Measurements from ENCODE around the gene E4F1. TPM values are rescaled to one million over a fixed set of nuclear protein-coding genes. Genes with fewer than 3 reads are reported as not detected.
"Not testable (repeated sequence)": the region's sequence is repeated elsewhere in the genome, so short reads cannot be mapped to it uniquely, and the experiment has no call there.

The E4F1 gene
- total and polyA plus RNA-seq, 5 experiments from 2014 or later = 8.7 to 41.2 (median 19.2) TPM

DNA sequence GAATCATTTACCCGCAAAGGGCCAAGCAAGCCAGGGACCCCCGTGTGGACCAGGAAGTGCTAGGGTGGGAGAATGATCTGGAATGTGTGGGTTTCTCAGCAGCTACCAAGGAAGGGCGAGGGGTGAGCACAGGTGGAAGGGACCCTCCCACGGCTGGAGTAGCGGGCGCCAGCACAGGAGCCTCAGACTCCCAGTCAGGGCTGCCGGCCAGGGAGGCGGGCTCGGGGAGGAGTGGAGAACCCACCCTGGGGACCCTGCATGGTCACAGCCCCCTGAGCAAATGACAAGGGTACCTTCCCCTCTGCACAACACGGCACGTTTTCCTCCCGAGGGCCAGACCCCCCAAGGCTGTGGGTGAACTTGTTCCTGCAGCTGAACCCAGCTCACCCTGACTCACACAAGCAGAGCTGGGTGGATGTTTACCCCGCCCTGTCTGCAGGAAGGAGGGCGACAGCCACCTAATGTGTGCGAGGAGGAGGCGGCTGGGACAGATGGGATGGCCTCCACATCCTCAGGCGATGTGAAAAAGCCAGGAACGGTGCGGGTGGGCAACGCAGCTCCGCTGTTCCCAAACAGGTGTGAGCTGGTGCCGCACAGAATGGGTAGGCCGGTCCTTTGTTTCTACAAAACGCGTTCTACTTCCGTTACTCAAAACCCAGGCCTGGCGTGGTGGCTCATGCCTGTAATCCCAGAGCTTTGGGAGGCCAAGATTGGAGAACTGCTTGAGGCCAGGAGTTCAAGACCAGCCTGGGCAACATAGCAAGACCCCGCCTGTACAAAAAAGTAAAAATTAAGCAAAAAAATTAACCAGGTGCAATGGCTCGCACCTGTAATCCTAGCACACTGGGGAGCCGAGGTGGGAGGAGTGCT lies 21.8 kb downstream of the E4F1 start:
- H3K27me3 Mint-ChIP-seq = no peaks in the 10 kb centered on the region
- peaks cover 0 to 3% (median under 1%) of the 10 kb centered on the region in 4 donors for H3K4me1 Mint-ChIP-seq
- ATAC-seq = no peak

DNA sequence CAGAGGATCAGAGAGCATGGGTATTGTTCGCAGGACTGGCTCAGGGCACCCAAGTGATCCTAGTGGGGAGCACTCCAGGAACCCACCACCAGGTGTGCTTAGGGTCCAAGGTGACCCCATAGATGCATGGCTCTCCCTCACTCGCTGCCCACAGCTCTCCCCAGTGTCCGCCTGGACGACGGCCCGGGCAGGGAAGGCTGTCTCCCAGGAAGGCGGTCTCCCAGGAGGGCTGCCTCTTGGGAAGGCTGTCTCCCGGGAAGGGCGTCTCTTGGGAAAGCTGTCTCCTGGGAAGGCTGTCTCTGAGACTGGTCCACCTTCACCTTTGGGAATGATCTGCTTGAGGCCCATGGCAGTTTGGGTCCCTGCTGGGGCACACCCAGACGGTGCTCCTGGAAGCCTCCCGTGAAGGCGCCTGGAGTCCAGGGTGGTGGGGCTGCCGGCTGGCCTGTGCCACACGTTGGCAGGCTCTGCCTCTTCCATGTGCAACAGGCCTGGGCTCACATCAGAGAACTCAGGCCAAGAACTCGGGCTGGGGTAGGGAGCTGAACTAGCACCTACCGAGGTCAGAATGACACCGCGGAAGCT lies 23.0 kb downstream of the E4F1 start:
- H3K9me3 Mint-ChIP-seq = no peaks in the 10 kb centered on the region
- H3K27me3 Mint-ChIP-seq = peaks cover 0 to 1% (median 0%) of the 10 kb centered on the region in 5 donors
- POLR2A ChIA-PET = interaction anchor here (0.9 to 1.4 kb wide), 2 partner anchors 32 to 91 kb away, joined by 3 read pairs; partner anchors contain the start of genes PGP and TRAF7
- no peak overlapping the region for H3K4me3 Mint-ChIP-seq
- H3K4me1 Mint-ChIP-seq = peaks cover 0 to 9% (median 5%) of the 10 kb centered on the region in 4 donors
- DNase-seq (no peak), ATAC-seq (no peak)
- H3K27ac Mint-ChIP-seq = no peak overlapping the region
- H3K36me3 Mint-ChIP-seq = peaks cover 0 to 3% (median 0%) of the 10 kb centered on the region in 3 donors

More for the DNA sequence above, 21.8 kb downstream of the E4F1 start:
- Mint-ChIP-seq H3K27ac (peak overlapping the region in 1 of 10 donors; percentile 34), H3K9me3 (no peaks in the 10 kb centered on the region), H3K4me3 (no peak overlapping the region), H3K36me3 (peaks cover 0 to 3% (median 0%) of the 10 kb centered on the region in 3 donors)
- DNase-seq = peak in 1 of 10 donors; percentile 56
- POLR2A ChIA-PET = no interaction called here

DNA sequence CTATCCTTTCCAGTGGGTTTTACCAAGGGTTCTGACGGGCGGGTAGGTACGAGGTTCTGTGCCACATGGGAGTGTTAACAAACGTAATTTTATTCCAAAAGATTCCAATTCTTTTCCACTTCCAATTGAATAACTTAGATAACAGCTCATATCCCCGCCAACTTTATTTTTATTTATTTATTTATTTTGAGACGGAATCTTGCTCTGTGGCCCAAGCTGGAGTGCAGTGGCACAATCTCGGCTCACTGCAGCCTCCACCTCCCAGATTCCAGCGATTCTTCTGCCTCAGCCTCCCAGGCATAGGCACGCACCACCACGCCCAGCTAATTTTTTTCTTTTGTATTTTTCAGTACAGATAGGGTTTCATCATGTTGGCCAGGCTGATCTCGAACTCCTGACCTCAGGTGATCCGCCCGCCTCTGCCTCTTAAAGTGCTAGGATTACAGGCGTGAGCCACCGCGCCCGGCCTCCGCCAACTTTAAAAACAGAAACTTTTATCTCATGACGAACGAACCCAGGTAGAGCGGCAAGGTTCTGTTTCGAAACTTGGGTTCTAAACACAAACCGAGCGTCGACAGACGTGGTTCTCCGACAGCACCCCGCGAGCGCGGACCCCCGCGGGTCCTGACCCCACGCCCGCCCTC lies 27.4 kb downstream of the E4F1 start:
- Mint-ChIP-seq H3K27ac (peak overlapping the region; percentile 72 to 95 (median 92)), H3K36me3 (peaks cover 0 to 29% (median 12%) of the 10 kb centered on the region in 3 donors), H3K27me3 (peaks cover 0 to 1% (median 0%) of the 10 kb centered on the region in 5 donors), H3K9me3 (no peaks in the 10 kb centered on the region), H3K4me1 (peaks cover 0 to 16% (median 5%) of the 10 kb centered on the region in 4 donors), H3K4me3 (peak overlapping the region; percentile 82 to 90 (median 86))
- ATAC-seq = no peak
- POLR2A ChIA-PET = interaction anchor here (0.7 to 3.5 kb wide), 15 partner anchors 12 to 949 kb away, joined by 3 to 31 read pairs (median 5); partner anchors contain the start of genes MLST8, PGP, RNPS1 and RPS2
- peak in 5 of 10 donors; percentile 27 to 46 (median 36) for DNase-seq

DNA sequence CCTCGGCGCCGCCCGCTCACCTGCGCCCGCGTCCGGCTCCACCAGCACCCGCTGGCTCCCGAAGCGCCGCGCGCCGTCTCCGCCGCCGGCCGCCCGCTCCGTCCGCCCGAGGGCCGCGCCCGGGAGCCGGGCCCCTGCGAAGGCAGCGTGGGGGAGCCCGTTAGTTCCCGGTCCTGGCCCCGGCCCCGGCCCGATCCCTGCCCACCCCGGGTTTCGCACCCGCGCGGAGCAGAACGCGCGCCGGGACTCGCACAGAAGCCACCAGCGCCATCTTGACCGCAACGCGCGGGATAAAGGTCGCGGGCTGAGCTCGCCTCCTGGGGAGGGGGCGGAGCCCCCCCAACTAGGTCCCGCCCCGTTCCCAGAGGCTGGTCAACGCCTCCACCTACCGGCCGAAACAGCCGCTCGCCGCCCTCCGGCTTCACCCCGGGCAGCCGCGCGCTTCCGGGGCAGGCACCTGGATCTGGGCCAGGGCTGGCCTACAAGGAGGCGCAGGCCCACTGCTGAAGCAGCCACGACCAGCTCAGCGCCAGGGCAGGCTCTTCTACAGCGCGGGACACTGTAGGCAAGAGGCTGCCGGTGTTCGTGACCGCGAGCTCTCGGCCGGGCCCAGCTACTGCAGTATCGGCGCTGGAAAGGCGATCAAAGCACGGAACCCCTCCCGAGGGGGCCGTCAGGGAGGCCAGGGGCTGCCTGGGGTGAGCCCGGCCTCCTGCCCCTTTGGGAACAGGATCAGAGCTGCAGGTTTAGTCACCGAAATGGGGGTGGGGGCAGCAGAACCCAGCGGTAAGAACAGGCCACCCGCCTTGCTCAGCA lies 28.1 kb downstream of the E4F1 start, which contains the start of gene ECI1:
Gene ECI1 (minus strand): TSS at position 292 of the 816 bp plus-strand sequence. CDS start 21 bp downstream, at position 271.
- peak within 1 kb of the TSS; percentile 82 to 95 (median 92) for H3K27ac Mint-ChIP-seq
- H3K9me3 Mint-ChIP-seq = no peaks in the 10 kb centered on the region
- POLR2A ChIA-PET = interaction anchor here (0.5 to 3.5 kb wide), 21 partner anchors 11 to 286 kb away, joined by 3 to 31 read pairs (median 4); partner anchors contain the start of genes E4F1, MLST8, PGP and RNPS1
- H3K4me3 Mint-ChIP-seq = peak within 1 kb of the TSS; percentile 82 to 90 (median 86)
- H3K36me3 Mint-ChIP-seq = peaks cover 0 to 36% (median 12%) of the 10 kb centered on the region in 3 donors
- ATAC-seq (peak; percentile 76 to 83), DNase-seq (peak; percentile 40 to 85 (median 66))
- peaks cover 0 to 16% (median 6%) of the 10 kb centered on the region in 4 donors for H3K4me1 Mint-ChIP-seq
- peaks cover 0 to 1% (median 0%) of the 10 kb centered on the region in 5 donors for H3K27me3 Mint-ChIP-seq

DNA sequence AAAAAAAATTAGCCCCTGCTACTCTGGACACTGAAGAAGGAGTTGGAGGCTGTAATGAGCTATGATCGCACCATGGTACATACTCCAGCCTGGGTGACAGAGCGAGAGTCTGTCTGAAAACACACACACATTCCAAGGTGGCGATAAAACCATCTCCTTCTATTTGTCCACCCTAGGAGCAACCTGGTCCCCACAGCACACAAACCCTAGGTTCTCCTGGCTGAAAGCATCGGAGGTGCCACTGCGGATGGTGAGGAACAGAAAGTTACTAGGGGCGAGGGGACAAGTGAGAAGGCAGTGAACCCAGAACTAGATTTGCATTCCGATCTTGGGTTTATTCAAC lies 29.4 kb downstream of the E4F1 start:
- peaks cover 0 to 16% (median 7%) of the 10 kb centered on the region in 4 donors for H3K4me1 Mint-ChIP-seq
- peaks cover 0 to 1% (median 0%) of the 10 kb centered on the region in 5 donors for H3K27me3 Mint-ChIP-seq
- POLR2A ChIA-PET = interaction anchor here (0.6 to 3.5 kb wide), 6 partner anchors 9 to 269 kb away, joined by 3 to 31 read pairs (median 6); partner anchors contain the start of genes GFER, PGP and RNPS1
- H3K9me3 Mint-ChIP-seq = no peaks in the 10 kb centered on the region
- DNase-seq (no peak), ATAC-seq (no peak)
- H3K27ac Mint-ChIP-seq = peak overlapping the region; percentile 33 to 91 (median 66)
- H3K36me3 Mint-ChIP-seq = peaks cover 0 to 47% (median 13%) of the 10 kb centered on the region in 3 donors
- peak overlapping the region in 6 of 10 donors; percentile 1 to 82 (median 45) for H3K4me3 Mint-ChIP-seq

DNA sequence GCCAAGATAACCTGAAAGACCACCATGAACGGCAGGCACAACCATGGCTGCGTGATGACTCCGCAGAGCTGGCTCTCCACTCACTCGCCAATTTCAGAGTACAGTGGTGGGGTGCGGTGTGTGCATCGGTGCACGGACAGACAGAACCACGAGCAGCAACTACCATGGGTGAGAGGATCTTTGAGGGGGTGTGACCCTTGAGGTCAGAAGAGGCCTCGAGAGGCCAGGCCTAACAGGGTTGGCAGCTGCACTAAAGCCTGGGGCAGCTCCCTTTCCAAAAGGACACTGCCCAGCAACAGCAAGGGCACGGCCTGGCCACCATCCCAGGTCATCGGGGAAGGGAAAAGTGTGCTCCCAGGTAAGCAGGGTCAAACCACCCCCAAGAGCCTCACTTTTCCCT lies 29.9 kb downstream of the E4F1 start:
- H3K4me1 Mint-ChIP-seq = peaks cover 0 to 16% (median 7%) of the 10 kb centered on the region in 4 donors
- H3K27me3 Mint-ChIP-seq = peaks cover 0 to 1% (median 0%) of the 10 kb centered on the region in 5 donors
- POLR2A ChIA-PET = interaction anchor here (0.6 to 1.2 kb wide), 4 partner anchors 15 to 242 kb away, joined by 3 to 6 read pairs (median 4); partner anchors contain the start of genes PGP and RNPS1
- ATAC-seq (no peak), DNase-seq (no peak)
- no peaks in the 10 kb centered on the region for H3K9me3 Mint-ChIP-seq
- peaks cover 0 to 53% (median 13%) of the 10 kb centered on the region in 3 donors for H3K36me3 Mint-ChIP-seq
- H3K4me3 Mint-ChIP-seq = peak overlapping the region in 3 of 10 donors; percentile 1 to 50 (median 40)
- peak overlapping the region; percentile 31 to 91 (median 66) for H3K27ac Mint-ChIP-seq

DNA sequence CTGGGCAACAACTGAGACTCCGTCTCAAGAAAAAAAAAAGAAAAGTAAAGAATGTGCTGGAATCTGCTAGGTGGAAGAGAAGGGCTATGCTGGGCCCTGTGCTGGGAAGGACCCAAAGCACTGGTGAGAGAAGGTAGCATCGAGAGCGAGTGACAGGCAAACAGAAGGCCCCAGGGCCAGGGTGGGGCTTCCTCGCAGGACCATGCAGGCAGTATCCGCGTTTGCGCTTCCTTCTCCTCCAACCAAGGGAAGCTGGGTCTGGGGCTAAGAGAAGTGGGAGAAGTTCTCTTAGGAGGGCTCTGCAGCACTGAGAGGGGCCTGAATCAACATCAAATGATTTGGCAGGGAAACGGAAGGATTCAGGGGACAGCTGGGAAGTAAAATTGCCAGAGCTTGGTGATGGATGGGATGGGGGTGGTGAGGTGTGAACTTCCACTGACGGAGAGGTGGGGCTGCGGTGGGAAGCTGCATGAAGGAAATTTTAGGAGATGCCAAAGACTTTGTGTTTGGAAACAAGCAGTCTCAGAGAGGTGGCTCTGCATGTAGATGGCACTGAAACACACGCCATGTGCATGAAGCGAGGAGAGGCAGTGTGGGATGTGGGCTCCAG lies 33.2 kb downstream of the E4F1 start:
- Mint-ChIP-seq H3K9me3 (no peaks in the 10 kb centered on the region), H3K27me3 (no peaks in the 10 kb centered on the region), H3K27ac (peak overlapping the region in 3 of 10 donors; percentile 56 to 71 (median 62)), H3K4me3 (peak overlapping the region in 1 of 10 donors; percentile 15), H3K36me3 (peaks cover 5 to 83% (median 22%) of the 10 kb centered on the region in 3 donors), H3K4me1 (peaks cover 0 to 7% (median 2%) of the 10 kb centered on the region in 4 donors)
- POLR2A ChIA-PET = no interaction called here
- ATAC-seq (no peak), DNase-seq (no peak)

DNA sequence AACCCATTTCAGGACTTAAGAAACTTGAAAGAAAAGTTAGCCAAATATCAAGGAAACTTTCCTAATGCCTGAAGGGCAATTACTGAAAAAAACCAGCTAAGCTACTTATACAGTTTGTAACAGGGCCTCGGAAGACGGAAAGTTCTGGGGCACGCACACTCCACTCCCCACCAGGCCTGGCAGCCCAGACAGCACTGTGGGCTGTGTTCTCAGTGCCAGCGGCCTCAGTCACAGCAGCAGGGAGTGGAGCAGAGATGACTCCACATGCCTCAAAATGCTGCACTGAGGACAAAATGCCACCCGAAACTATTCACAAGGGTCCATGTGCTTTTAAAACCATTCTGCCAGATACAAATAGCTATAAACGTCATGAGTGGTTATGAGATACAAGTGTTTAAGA lies 34.3 kb downstream of the E4F1 start:
- peak overlapping the region in 1 of 10 donors; percentile 35 for H3K27ac Mint-ChIP-seq
- H3K4me1 Mint-ChIP-seq = peaks cover 0 to 4% (median 1%) of the 10 kb centered on the region in 4 donors
- H3K36me3 Mint-ChIP-seq = peaks cover 5 to 93% (median 26%) of the 10 kb centered on the region in 3 donors
- POLR2A ChIA-PET = no interaction called here
- ATAC-seq = no peak
- DNase-seq = no peak
- H3K27me3 Mint-ChIP-seq = no peaks in the 10 kb centered on the region
- H3K9me3 Mint-ChIP-seq = no peaks in the 10 kb centered on the region
- no peak overlapping the region for H3K4me3 Mint-ChIP-seq

DNA sequence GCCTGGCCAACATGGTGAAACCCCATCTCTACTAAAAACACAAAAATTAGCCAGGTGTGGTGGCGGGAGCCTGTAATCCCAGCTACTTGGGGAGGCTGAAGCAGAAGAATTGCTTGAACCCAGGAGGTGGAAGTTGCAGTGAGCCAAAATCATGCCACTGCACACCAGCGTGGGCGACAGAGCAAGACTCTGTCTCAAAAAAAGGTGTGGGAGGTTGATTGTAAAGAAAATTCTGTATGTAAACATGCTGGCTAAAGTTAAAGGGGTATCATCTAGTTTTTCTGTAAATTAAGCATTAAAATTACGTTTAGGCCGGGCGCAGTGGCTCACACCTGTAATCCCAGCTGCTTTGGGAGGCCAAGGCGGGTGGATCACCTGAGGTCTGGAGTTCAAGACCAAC lies 35.1 kb downstream of the E4F1 start:
- DNase-seq, ATAC-seq, H3K4me3 Mint-ChIP-seq, H3K27ac Mint-ChIP-seq, H3K27me3 Mint-ChIP-seq, POLR2A ChIA-PET, H3K4me1 Mint-ChIP-seq, H3K9me3 Mint-ChIP-seq: not testable (repeated sequence)
- H3K36me3 Mint-ChIP-seq = peaks cover 5 to 93% (median 22%) of the 10 kb centered on the region in 3 donors

DNA sequence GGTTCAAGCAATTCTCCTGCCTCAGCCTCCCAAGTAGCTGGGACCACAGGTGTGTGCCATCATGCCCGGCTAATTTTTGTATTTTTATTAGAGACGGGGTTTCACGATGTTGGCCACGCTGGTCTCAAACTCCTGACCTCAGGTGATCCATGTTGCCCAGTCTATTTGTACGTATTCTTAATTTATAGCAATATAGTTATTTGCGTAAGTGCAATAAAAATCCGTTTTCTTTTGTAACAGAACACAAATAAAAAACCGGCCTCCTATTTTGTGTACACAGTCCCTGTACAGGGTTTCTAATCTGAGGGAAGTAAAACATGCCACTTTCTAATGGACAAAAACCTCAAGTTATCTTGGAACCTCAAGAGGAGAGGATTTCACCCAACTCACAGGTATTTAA lies 36.9 kb downstream of the E4F1 start:
- Mint-ChIP-seq H3K27me3 (no peaks in the 10 kb centered on the region), H3K36me3 (peaks cover 5 to 94% (median 20%) of the 10 kb centered on the region in 3 donors), H3K27ac (no peak overlapping the region), H3K4me3 (no peak overlapping the region), H3K4me1 (peaks cover 8 to 12% (median 11%) of the 10 kb centered on the region in 4 donors), H3K9me3 (no peaks in the 10 kb centered on the region)
- ATAC-seq = no peak
- POLR2A ChIA-PET = interaction anchor here (1.2 kb wide), 1 partner anchor 64 kb away, joined by 3 read pairs; the partner anchor contains the start of gene CASKIN1
- DNase-seq = no peak

DNA sequence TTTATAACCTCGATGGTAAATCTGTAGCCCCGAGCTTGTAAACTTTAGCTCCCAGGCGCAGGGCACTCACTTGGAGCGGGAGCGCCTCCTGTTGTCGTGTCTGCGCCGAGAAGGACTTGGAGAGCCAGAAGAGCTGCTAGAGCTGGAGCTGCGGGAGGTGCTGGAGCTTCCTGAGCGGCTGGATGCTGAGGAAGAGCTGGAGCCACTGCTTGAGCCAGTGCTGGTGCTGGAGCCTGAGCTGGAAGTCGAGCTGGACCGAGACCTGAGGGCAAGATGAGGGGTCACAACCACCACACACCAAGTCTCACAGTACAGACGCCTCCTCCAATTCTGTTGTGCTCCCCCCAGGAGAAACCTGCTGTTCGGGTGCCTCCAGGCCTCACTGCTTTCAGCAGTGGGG lies 39.6 kb downstream of the E4F1 start:
- POLR2A ChIA-PET = interaction anchor here (0.6 to 2.0 kb wide), 2 partner anchors 11 to 1681 kb away, joined by 5 to 6 read pairs; partner anchors contain the start of gene ECI1
- H3K27me3 Mint-ChIP-seq, H3K4me3 Mint-ChIP-seq, DNase-seq, H3K9me3 Mint-ChIP-seq, ATAC-seq: not testable (repeated sequence)
- Mint-ChIP-seq H3K27ac (peak overlapping the region in 3 of 10 donors; percentile 22 to 53 (median 34)), H3K4me1 (peaks cover 14 to 35% (median 29%) of the 10 kb centered on the region in 4 donors), H3K36me3 (peaks cover 5 to 79% (median 13%) of the 10 kb centered on the region in 3 donors)
